Osteoblast (primary cell): ENCODE measurements around the gene CTPS2. TPM values are rescaled to one million over a fixed set of nuclear protein-coding genes. Genes with fewer than 3 reads are reported as not detected.

Experiments used
- DNase-seq: peaks from one replicate; pipeline ENCODE4 v3.0.0; 2011; ENCODE audit warnings: low spot score, mixed read lengths; ENCODE audit not compliant: insufficient read length; ENCODE audit errors: missing footprints
- H2AFZ ChIP-seq: 2 replicates; pipeline ENCODE4 v1.6.0; 2011; ENCODE audit warnings: mild to moderate bottlenecking, low read length
- H3K27ac ChIP-seq: 2 replicates; pipeline ENCODE4 v1.5.1; 2011; ENCODE audit warnings: mild to moderate bottlenecking, low read depth, low read length, moderate library complexity
- H3K27me3 ChIP-seq: 2 replicates; pipeline ENCODE4 v1.6.0; 2012; ENCODE audit warnings: mild to moderate bottlenecking, control low read depth, inconsistent platforms, low read length, moderate library complexity; ENCODE audit not compliant: insufficient read depth
- H3K36me3 ChIP-seq: 2 replicates; pipeline ENCODE4 v1.5.1; 2011; ENCODE audit warnings: mild to moderate bottlenecking, low read length, control low read depth, moderate library complexity; ENCODE audit not compliant: insufficient read depth
- H3K4me1 ChIP-seq: 2 replicates; pipeline ENCODE4 v1.5.1; 2011; ENCODE audit warnings: mild to moderate bottlenecking, low read length, control low read depth, moderate library complexity; ENCODE audit not compliant: insufficient read depth
- H3K4me2 ChIP-seq: 2 replicates; pipeline ENCODE4 v1.6.0; 2011; ENCODE audit warnings: mild to moderate bottlenecking, low read length; ENCODE audit not compliant: insufficient read depth
- H3K4me3 ChIP-seq: fragments of 200-600 bp; sonication (generic); 3 replicates; pipeline ENCODE4 v1.5.1; 2012; ENCODE audit warnings: mild to moderate bottlenecking, low read length, inconsistent platforms; ENCODE audit not compliant: insufficient read depth
- H3K79me2 ChIP-seq: 2 replicates; pipeline ENCODE4 v1.6.0; 2012; ENCODE audit warnings: mild to moderate bottlenecking, low read length, control low read depth, inconsistent platforms; ENCODE audit not compliant: insufficient read depth
- H3K9me3 ChIP-seq: 2 replicates; pipeline ENCODE4 v1.5.1; 2011; ENCODE audit warnings: low read depth, low read length, control low read depth
- H4K20me1 ChIP-seq: 2 replicates; pipeline ENCODE4 v1.6.0; 2012; ENCODE audit warnings: mild to moderate bottlenecking, low read length, control low read depth; ENCODE audit not compliant: insufficient read depth
- CTCF ChIP-seq: IDR thresholded peaks from 2 replicates; pipeline ENCODE4 v1.5.1; 2011; ENCODE audit warnings: mild to moderate bottlenecking, low read depth, low read length, moderate library complexity; ENCODE audit errors: extremely low read depth
- total RNA-seq: library from RNA; depleted of rRNA; stranded (reverse); fragments of >200 nt; gene quantifications from 2 replicates; pipeline ENCODE4 v1.2.3, GENCODE V29; 2012

The CTPS2 gene
- total RNA-seq, 1 donor, result 8.0 TPM

- Histone ChIP-seq H4K20me1 (no peaks in the 10 kb centered on the region), H3K9me3 (no peaks in the 10 kb centered on the region), H3K36me3 (no peaks in the 10 kb centered on the region), H3K4me3 (no peak overlapping the region), H3K4me2 (no peak overlapping the region), H3K4me1 (no peaks in the 10 kb centered on the region), H3K27ac (no peak overlapping the region), H3K27me3 (no peaks in the 10 kb centered on the region), H2AFZ (no peak overlapping the region), H3K79me2 (no peaks in the 10 kb centered on the region)
- no peak for DNase-seq
- TF ChIP-seq CTCF, result no peak
Observed at GRCh38 chrX:16567681-16568080, 144.8 kb downstream of the CTPS2 start.

- TF ChIP-seq CTCF, result no peak
- no peak overlapping the region for H3K4me3 ChIP-seq
- no peaks in the 10 kb centered on the region for H3K27me3 ChIP-seq
- H3K27ac ChIP-seq, result no peak overlapping the region
- H3K36me3 ChIP-seq, result no peaks in the 10 kb centered on the region
- no peak for DNase-seq
- no peaks in the 10 kb centered on the region for H4K20me1 ChIP-seq
- H3K4me2 ChIP-seq, result no peak overlapping the region
- no peak overlapping the region for H2AFZ ChIP-seq
- no peaks in the 10 kb centered on the region for H3K9me3 ChIP-seq
- H3K4me1 ChIP-seq, result no peaks in the 10 kb centered on the region
- H3K79me2 ChIP-seq, result no peaks in the 10 kb centered on the region
Observed at GRCh38 chrX:16566571-16566970, 145.9 kb downstream of the CTPS2 start.

GRCh38 chrX:16560173-16560572 lies 152.3 kb downstream of the CTPS2 start:
- Histone ChIP-seq H3K4me1 (no peaks in the 10 kb centered on the region), H3K27me3 (no peaks in the 10 kb centered on the region), H3K4me2 (no peak overlapping the region), H3K4me3 (no peak overlapping the region), H3K36me3 (no peaks in the 10 kb centered on the region), H3K9me3 (no peaks in the 10 kb centered on the region), H2AFZ (no peak overlapping the region), H3K79me2 (no peaks in the 10 kb centered on the region), H3K27ac (no peak overlapping the region), H4K20me1 (no peaks in the 10 kb centered on the region)
- no peak for DNase-seq
- no peak for TF ChIP-seq CTCF

- Histone ChIP-seq H3K9me3 (no peaks in the 10 kb centered on the region), H3K4me1 (no peaks in the 10 kb centered on the region), H3K4me3 (no peak overlapping the region), H3K36me3 (no peaks in the 10 kb centered on the region), H3K27ac (no peak overlapping the region), H3K27me3 (no peaks in the 10 kb centered on the region), H3K4me2 (no peak overlapping the region), H3K79me2 (no peaks in the 10 kb centered on the region), H4K20me1 (no peaks in the 10 kb centered on the region), H2AFZ (no peak overlapping the region)
- DNase-seq, result no peak
- no peak for TF ChIP-seq CTCF
Observed at GRCh38 chrX:16559206-16559619, 153.3 kb downstream of the CTPS2 start.
